ENCODE data around the gene CABLES2.

Gene CABLES2

DNA sequence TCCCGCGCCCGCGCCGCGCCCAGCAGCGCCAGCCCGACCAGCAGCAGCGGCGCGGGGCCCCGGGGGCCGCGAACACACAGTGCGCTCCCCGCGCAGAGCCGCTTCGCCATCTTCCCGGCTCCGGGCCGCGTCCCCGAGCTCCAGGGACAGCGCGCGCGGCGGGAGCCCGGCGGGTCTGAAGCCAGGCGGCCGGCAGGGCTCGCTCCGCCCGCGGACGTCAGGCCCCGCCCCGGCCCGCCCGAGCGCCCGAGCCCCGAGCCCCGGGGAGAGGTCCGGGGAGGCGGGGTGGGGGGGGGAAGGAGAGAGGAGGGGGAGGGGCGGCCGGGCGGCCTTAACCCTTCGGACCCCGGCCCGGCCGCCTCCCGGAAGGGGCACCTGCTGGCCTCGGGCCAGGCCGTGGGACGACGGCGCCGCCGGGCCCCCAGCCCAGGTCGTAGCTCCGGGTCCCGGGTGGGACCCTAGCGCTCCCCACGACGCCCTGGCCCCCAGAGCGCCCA, 39.9 kb downstream of the CABLES2 start, which contains the start of gene LAMA5:
LAMA5 (minus strand) TSS at position 177 of the 497 bp plus-strand sequence; CDS start at position 110, 67 bp downstream.
- H3K27ac ChIP-seq (ENCODE audit: low read depth, low read length) = peak within 1 kb of the TSS; percentile 78
- no peaks in the 10 kb centered on the region for H3K9me3 ChIP-seq (ENCODE audit: control insufficient read depth, insufficient read depth, low read length)
- peak within 1 kb of the TSS; percentile 70 for H3K4me3 ChIP-seq (ENCODE audit: low read depth, low read length)
- H3K4me1 ChIP-seq (ENCODE audit: control insufficient read depth, insufficient read depth, low read length) = peaks cover 59% of the 10 kb centered on the region
- H3K36me3 ChIP-seq (ENCODE audit: control insufficient read depth, insufficient read depth, low read length) = no peaks in the 10 kb centered on the region
- H3K9ac ChIP-seq (ENCODE audit: low read depth, low read length) = peak within 1 kb of the TSS; percentile 69
- no peaks in the 10 kb centered on the region for H3K27me3 ChIP-seq (ENCODE audit: control insufficient read depth, insufficient read depth, low read length)

DNA sequence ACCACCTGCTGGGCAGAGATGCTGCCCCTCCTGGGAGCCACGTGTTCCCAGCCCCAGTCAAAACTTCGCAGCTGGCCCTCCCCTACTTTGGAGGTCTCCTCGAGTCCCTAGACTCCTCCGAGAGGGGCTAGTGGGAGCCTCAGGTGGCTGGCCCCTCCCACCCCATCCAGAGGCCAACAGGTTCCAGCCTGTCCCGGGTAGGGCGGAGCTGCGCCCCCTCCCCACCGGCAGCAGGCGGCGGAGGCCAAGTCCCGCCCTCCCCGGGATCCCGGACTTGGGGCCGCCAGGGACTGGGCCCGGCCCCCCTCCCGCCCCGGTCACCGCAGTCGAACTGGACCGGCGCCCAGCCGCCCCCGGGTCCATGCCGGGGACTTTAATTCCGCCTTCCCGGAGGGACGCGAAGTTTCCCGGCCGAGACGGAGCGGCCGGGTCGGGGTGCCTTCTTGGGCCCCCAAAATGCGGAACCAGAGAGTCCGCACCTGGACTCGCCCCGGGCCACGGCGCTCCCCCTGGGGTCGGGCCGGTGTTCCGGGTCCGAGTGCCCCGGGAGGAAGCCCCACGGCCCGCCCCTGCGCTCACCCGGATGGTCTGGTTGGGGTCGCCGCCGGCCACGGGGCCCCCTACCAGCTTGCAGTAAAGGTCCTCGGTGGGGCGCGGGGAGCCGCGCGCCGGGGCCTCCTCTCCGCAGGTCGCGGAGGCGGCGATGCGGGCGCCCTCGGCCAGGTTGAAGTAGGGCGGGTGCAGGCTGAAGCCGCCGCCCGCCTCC, 40.5 kb downstream of the CABLES2 start:
- Histone ChIP-seq H3K27me3 (ENCODE audit: control insufficient read depth, insufficient read depth, low read length) (no peaks in the 10 kb centered on the region), H3K9ac (ENCODE audit: low read depth, low read length) (peak overlapping the region; percentile 69), H3K27ac (ENCODE audit: low read depth, low read length) (peak overlapping the region; percentile 78), H3K36me3 (ENCODE audit: control insufficient read depth, insufficient read depth, low read length) (no peaks in the 10 kb centered on the region), H3K4me3 (ENCODE audit: low read depth, low read length) (peak overlapping the region; percentile 70), H3K9me3 (ENCODE audit: control insufficient read depth, insufficient read depth, low read length) (no peaks in the 10 kb centered on the region), H3K4me1 (ENCODE audit: control insufficient read depth, insufficient read depth, low read length) (peaks cover 64% of the 10 kb centered on the region)

- 0 out of 2 replicates have a peak, but pooled peaks cover 2% of the 10 kb centered on the region for H3K36me3 ChIP-seq (ENCODE audit: control insufficient read depth, insufficient read depth, low read length)
- H3K4me1 ChIP-seq (ENCODE audit: control insufficient read depth, insufficient read depth, low read length) = peaks cover 71% of the 10 kb centered on the region
- H3K9ac ChIP-seq (ENCODE audit: low read depth, low read length) = peak overlapping the region; percentile 49
- H3K4me3 ChIP-seq (ENCODE audit: low read depth, low read length) = peak overlapping the region; percentile 70
- H3K9me3 ChIP-seq (ENCODE audit: control insufficient read depth, insufficient read depth, low read length) = no peaks in the 10 kb centered on the region
- H3K27ac ChIP-seq (ENCODE audit: low read depth, low read length) = peak overlapping the region; percentile 78
- H3K27me3 ChIP-seq (ENCODE audit: control insufficient read depth, insufficient read depth, low read length) = no peaks in the 10 kb centered on the region
Observed at GRCh38 chr20:62365814-62366369, 41.2 kb downstream of the CABLES2 start.

- no peaks in the 10 kb centered on the region for H3K9me3 ChIP-seq (ENCODE audit: control insufficient read depth, insufficient read depth, low read length)
- no peak overlapping the region; the same call in 1 of the 2 replicates for H3K9ac ChIP-seq (ENCODE audit: low read depth, low read length)
- H3K27me3 ChIP-seq (ENCODE audit: control insufficient read depth, insufficient read depth, low read length) = no peaks in the 10 kb centered on the region
- H3K4me3 ChIP-seq (ENCODE audit: low read depth, low read length) = peak overlapping the region; percentile 70; the same call in 1 of the 2 replicates
- H3K36me3 ChIP-seq (ENCODE audit: control insufficient read depth, insufficient read depth, low read length) = 0 out of 2 replicates have a peak, but pooled peaks cover 6% of the 10 kb centered on the region
- H3K27ac ChIP-seq (ENCODE audit: low read depth, low read length) = peak overlapping the region; percentile 91
- H3K4me1 ChIP-seq (ENCODE audit: control insufficient read depth, insufficient read depth, low read length) = peaks cover 72% of the 10 kb centered on the region
Observed at GRCh38 chr20:62364911-62365736, 42.0 kb downstream of the CABLES2 start.

DNA sequence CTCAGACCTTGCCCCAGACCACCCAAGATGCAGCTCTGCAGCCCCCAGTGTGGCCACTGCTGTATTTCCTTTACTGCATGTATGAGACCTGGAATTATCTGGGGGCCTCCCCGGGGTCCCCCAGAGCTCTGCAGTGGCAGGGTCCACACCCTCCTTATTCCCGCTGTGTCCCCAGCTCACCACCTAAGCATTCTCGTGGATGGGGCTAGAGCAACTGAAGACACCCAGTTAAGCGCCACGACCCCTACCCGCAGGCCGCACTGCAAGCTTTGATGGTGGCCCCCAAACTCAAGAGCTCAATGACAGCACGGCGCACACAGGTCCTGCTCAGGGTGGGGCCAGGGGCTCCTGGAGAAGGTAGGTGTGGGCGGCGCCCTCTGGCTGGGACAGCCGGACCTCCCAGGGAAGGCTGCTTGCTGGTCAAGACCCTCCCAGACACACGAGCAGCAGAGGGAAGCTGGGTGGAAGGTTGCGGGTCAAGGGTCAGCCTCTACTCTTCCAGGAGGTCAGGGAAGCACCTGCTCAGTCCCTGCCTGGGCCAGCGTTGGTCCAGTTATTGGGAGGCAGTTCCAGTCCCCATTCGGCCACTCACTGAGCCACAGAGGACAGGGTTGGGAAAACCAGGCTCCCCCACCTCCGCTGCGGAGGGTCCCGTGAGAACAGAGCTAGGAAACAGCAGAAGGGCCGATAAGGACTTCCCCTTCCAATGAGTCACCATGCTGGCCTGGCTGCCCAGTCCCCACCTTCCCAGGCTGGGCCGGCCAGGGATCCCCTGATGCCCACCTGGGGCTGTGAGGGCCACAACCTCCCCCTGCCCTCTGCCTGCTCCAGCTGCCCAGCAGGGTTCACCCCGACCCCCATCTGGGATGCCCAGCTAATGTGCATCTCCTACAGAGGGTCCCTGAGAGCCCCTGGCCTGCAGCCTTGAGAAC, 42.9 kb downstream of the CABLES2 start:
- Histone ChIP-seq H3K9me3 (ENCODE audit: control insufficient read depth, insufficient read depth, low read length) (no peaks in the 10 kb centered on the region), H3K4me3 (ENCODE audit: low read depth, low read length) (no peak overlapping the region), H3K4me1 (ENCODE audit: control insufficient read depth, insufficient read depth, low read length) (peaks cover 63% of the 10 kb centered on the region), H3K27me3 (ENCODE audit: control insufficient read depth, insufficient read depth, low read length) (no peaks in the 10 kb centered on the region), H3K36me3 (ENCODE audit: control insufficient read depth, insufficient read depth, low read length) (0 out of 2 replicates have a peak, but pooled peaks cover 6% of the 10 kb centered on the region), H3K27ac (ENCODE audit: low read depth, low read length) (peak overlapping the region; percentile 91), H3K9ac (ENCODE audit: low read depth, low read length) (no peak overlapping the region)

GRCh38 chr20:62362991-62363919, 43.8 kb downstream of the CABLES2 start:
- H3K9ac ChIP-seq (ENCODE audit: low read depth, low read length) = no peak overlapping the region
- peaks cover 65% of the 10 kb centered on the region for H3K4me1 ChIP-seq (ENCODE audit: control insufficient read depth, insufficient read depth, low read length)
- H3K27me3 ChIP-seq (ENCODE audit: control insufficient read depth, insufficient read depth, low read length) = no peaks in the 10 kb centered on the region
- no peaks in the 10 kb centered on the region for H3K9me3 ChIP-seq (ENCODE audit: control insufficient read depth, insufficient read depth, low read length)
- H3K4me3 ChIP-seq (ENCODE audit: low read depth, low read length) = no peak overlapping the region
- H3K27ac ChIP-seq (ENCODE audit: low read depth, low read length) = peak overlapping the region; percentile 91
- peaks cover 12% of the 10 kb centered on the region; the same call in 1 of the 2 replicates for H3K36me3 ChIP-seq (ENCODE audit: control insufficient read depth, insufficient read depth, low read length)

- Histone ChIP-seq H3K9ac (ENCODE audit: low read depth, low read length) (0 out of 2 replicates have a peak overlapping the region, but pooled peaks have one; percentile 34), H3K4me1 (ENCODE audit: control insufficient read depth, insufficient read depth, low read length) (peaks cover 64% of the 10 kb centered on the region), H3K36me3 (ENCODE audit: control insufficient read depth, insufficient read depth, low read length) (peaks cover 12% of the 10 kb centered on the region; the same call in 1 of the 2 replicates), H3K27me3 (ENCODE audit: control insufficient read depth, insufficient read depth, low read length) (no peaks in the 10 kb centered on the region), H3K9me3 (ENCODE audit: control insufficient read depth, insufficient read depth, low read length) (no peaks in the 10 kb centered on the region), H3K4me3 (ENCODE audit: low read depth, low read length) (no peak overlapping the region), H3K27ac (ENCODE audit: low read depth, low read length) (peak overlapping the region; percentile 91)
Observed at GRCh38 chr20:62362590-62362940, 44.5 kb downstream of the CABLES2 start.

GRCh38 chr20:62361799-62362589, 45.1 kb downstream of the CABLES2 start:
- peaks cover 12% of the 10 kb centered on the region; the same call in 1 of the 2 replicates for H3K36me3 ChIP-seq (ENCODE audit: control insufficient read depth, insufficient read depth, low read length)
- no peak overlapping the region for H3K4me3 ChIP-seq (ENCODE audit: low read depth, low read length)
- peak overlapping the region; percentile 48 for H3K9ac ChIP-seq (ENCODE audit: low read depth, low read length)
- no peaks in the 10 kb centered on the region for H3K9me3 ChIP-seq (ENCODE audit: control insufficient read depth, insufficient read depth, low read length)
- peak overlapping the region; percentile 91 for H3K27ac ChIP-seq (ENCODE audit: low read depth, low read length)
- H3K27me3 ChIP-seq (ENCODE audit: control insufficient read depth, insufficient read depth, low read length) = no peaks in the 10 kb centered on the region
- peaks cover 67% of the 10 kb centered on the region for H3K4me1 ChIP-seq (ENCODE audit: control insufficient read depth, insufficient read depth, low read length)

All from HUES48 (cell line).